Cardiac muscle cell (in vitro differentiated cells and primary cell): ENCODE results near the gene SLC9A2. TPM values are rescaled to one million over a fixed set of nuclear protein-coding genes. Genes with fewer than 3 reads are reported as not detected.

Experiments used
- DNase-seq, 2 donors: peaks; one replicate each; pipeline versions ENCODE4 v3.0.0 to v3.0.0-alpha.2; 2010 to 2017; ENCODE audit warnings: low read depth in 1 of 2, low spot score in 1 of 2
- H3K27ac ChIP-seq: fragments of 200-600 bp; sonication (generic); 2 replicates; pipeline ENCODE4 v1.5.1; 2016
- H3K27me3 ChIP-seq: fragments of 200-600 bp; sonication (generic); 2 replicates; pipeline ENCODE4 v1.6.0; 2016; ENCODE audit warnings: control low read depth
- H3K36me3 ChIP-seq: fragments of 200-600 bp; sonication (generic); 2 replicates; pipeline ENCODE4 v1.5.1; 2016; ENCODE audit warnings: control low read depth
- H3K4me1 ChIP-seq: fragments of 200-600 bp; sonication (generic); 2 replicates; pipeline ENCODE4 v1.8.1; 2017; ENCODE audit warnings: low read depth, mild to moderate bottlenecking, mixed run types
- H3K4me3 ChIP-seq: fragments of 200-600 bp; sonication (generic); 2 replicates; pipeline ENCODE4 v1.5.1; 2016; ENCODE audit warnings: mild to moderate bottlenecking
- H3K9me3 ChIP-seq: fragments of 200-600 bp; sonication (generic); 2 replicates; pipeline ENCODE4 v1.5.1; 2017; ENCODE audit warnings: low read depth, mild to moderate bottlenecking, control low read depth
- CTCF ChIP-seq: IDR thresholded peaks from 2 replicates; pipeline ENCODE4 v1.5.1; 2012; ENCODE audit warnings: low read depth, mild to moderate bottlenecking, low read length
- polyA plus RNA-seq: library from polyadenylated mRNA; unstranded; fragments of >200 nt; fragmentation: Nextera tagmentation; extraction: Ambion mirVana; gene quantifications from 2 replicates; pipeline ENCODE4 v1.2.1, GENCODE V29; 2016
- total RNA-seq: library from RNA; depleted of rRNA; stranded (reverse); fragments of >200 nt; gene quantifications from 2 replicates; pipeline ENCODE4 v1.2.3, GENCODE V29; 2016

SLC9A2 gene
- total and polyA plus RNA-seq, 2 experiments from 2014 or later, result 0.18 TPM; not detected in 1

- Histone ChIP-seq H3K4me1 (no peaks in the 10 kb centered on the region), H3K27ac (no peak overlapping the region), H3K27me3 (no peaks in the 10 kb centered on the region), H3K36me3 (no peaks in the 10 kb centered on the region), H3K9me3 (no peaks in the 10 kb centered on the region), H3K4me3 (no peak overlapping the region)
- TF ChIP-seq CTCF, result no peak
- DNase-seq, result no peak
These were observed 25.8 kb upstream of the SLC9A2 start for GRCh38 chr2:102593516-102593915.

GRCh38 chr2:102594445-102595016, 24.8 kb upstream of the SLC9A2 start:
- TF ChIP-seq CTCF, result no peak
- DNase-seq, result no peak
- Histone ChIP-seq H3K27ac (no peak overlapping the region), H3K36me3 (no peaks in the 10 kb centered on the region), H3K9me3 (no peaks in the 10 kb centered on the region), H3K27me3 (no peaks in the 10 kb centered on the region), H3K4me1 (no peaks in the 10 kb centered on the region), H3K4me3 (no peak overlapping the region)

GRCh38 chr2:102597788-102598187, 21.6 kb upstream of the SLC9A2 start:
- DNase-seq, result no peak
- Histone ChIP-seq H3K27me3 (no peaks in the 10 kb centered on the region), H3K9me3 (no peaks in the 10 kb centered on the region), H3K27ac (no peak overlapping the region), H3K4me3 (no peak overlapping the region), H3K4me1 (no peaks in the 10 kb centered on the region), H3K36me3 (no peaks in the 10 kb centered on the region)
- no peak for TF ChIP-seq CTCF

GRCh38 chr2:102599486-102599885, 19.9 kb upstream of the SLC9A2 start:
- Histone ChIP-seq H3K27me3 (no peaks in the 10 kb centered on the region), H3K9me3 (no peaks in the 10 kb centered on the region), H3K4me1 (no peaks in the 10 kb centered on the region), H3K36me3 (no peaks in the 10 kb centered on the region), H3K4me3 (no peak overlapping the region), H3K27ac (no peak overlapping the region)
- TF ChIP-seq CTCF, result no peak
- DNase-seq, result no peak

GRCh38 chr2:102601730-102602129, 17.6 kb upstream of the SLC9A2 start:
- DNase-seq, result no peak
- Histone ChIP-seq H3K9me3 (no peaks in the 10 kb centered on the region), H3K4me3 (no peak overlapping the region), H3K4me1 (no peaks in the 10 kb centered on the region), H3K27ac (no peak overlapping the region), H3K36me3 (no peaks in the 10 kb centered on the region), H3K27me3 (no peaks in the 10 kb centered on the region)
- TF ChIP-seq CTCF, result no peak
